Chondrocyte (in vitro differentiated cells): ENCODE results near the gene ALK. TPM values are rescaled to one million over a fixed set of nuclear protein-coding genes. Genes with fewer than 3 reads are reported as not detected.

Experiments used
- DNase-seq: peaks from one replicate; pipeline ENCODE4 v3.0.0; 2021; ENCODE audit warnings: mixed read lengths, low spot score
- H3K27ac Mint-ChIP-seq: one replicate; pipeline ENCODE4 v1.8.0; 2021; ENCODE audit warnings: mild to moderate bottlenecking, moderate library complexity, mixed read lengths; ENCODE audit not compliant: unreplicated experiment
- H3K27me3 Mint-ChIP-seq: 2 replicates; pipeline ENCODE4 v1.8.0; 2021; ENCODE audit warnings: low read depth, mixed read lengths
- H3K36me3 Mint-ChIP-seq: 2 replicates; pipeline ENCODE4 v1.8.0; 2021; ENCODE audit warnings: low read depth, mixed read lengths
- H3K4me1 Mint-ChIP-seq: 2 replicates; pipeline ENCODE4 v1.8.0; 2021; ENCODE audit warnings: low read depth, mild to moderate bottlenecking, mixed read lengths
- H3K4me3 Mint-ChIP-seq: one replicate; pipeline ENCODE4 v1.8.0; 2021; ENCODE audit warnings: mild to moderate bottlenecking, moderate library complexity, mixed read lengths; ENCODE audit not compliant: unreplicated experiment
- H3K9me3 Mint-ChIP-seq: 2 replicates; pipeline ENCODE4 v1.8.0; 2021; ENCODE audit warnings: low read depth, mixed read lengths
- total RNA-seq: library from RNA; stranded (reverse); gene quantifications from 3 replicates; pipeline ENCODE4 v1.2.1, GENCODE V29; 2021
- TF ChIP-seq, protein P1 (sequence below): fragments of 200-600 bp; sonication (generic); IDR thresholded peaks from 2 replicates; pipeline ENCODE4 v1.5.0; 2021; ENCODE audit warnings: antibody characterized with exemption, mild to moderate bottlenecking, moderate library complexity

ALK gene
- total RNA-seq, 1 donor from 2014 or later = 0.07 TPM

DNA sequence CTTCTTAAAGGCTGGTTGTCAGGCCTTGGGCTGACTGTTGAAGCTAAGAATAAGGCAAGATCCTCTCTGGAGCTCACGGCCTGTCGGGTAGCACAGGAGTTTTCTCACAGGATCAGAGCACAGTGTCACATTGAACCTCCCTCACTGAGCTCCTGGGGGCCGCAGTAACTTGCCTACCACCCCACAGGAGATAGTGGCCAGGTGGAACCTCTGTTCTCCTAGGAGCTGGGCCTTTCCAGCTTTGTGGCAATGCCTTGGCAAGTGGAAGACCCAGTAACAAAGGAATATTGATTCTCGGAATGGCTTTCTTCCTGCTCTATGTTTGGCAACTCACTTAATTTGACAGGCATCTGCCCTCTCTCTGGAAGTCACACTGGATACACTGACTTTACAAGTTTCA, 1.2 kb upstream of the ALK start:
- Mint-ChIP-seq H3K27ac (no peak overlapping the region), H3K4me1 (peaks cover 13% of the 10 kb centered on the region), H3K9me3 (no peaks in the 10 kb centered on the region), H3K4me3 (no peak overlapping the region), H3K36me3 (no peaks in the 10 kb centered on the region), H3K27me3 (peaks cover 54% of the 10 kb centered on the region)
- TF ChIP-seq, protein P1, sequence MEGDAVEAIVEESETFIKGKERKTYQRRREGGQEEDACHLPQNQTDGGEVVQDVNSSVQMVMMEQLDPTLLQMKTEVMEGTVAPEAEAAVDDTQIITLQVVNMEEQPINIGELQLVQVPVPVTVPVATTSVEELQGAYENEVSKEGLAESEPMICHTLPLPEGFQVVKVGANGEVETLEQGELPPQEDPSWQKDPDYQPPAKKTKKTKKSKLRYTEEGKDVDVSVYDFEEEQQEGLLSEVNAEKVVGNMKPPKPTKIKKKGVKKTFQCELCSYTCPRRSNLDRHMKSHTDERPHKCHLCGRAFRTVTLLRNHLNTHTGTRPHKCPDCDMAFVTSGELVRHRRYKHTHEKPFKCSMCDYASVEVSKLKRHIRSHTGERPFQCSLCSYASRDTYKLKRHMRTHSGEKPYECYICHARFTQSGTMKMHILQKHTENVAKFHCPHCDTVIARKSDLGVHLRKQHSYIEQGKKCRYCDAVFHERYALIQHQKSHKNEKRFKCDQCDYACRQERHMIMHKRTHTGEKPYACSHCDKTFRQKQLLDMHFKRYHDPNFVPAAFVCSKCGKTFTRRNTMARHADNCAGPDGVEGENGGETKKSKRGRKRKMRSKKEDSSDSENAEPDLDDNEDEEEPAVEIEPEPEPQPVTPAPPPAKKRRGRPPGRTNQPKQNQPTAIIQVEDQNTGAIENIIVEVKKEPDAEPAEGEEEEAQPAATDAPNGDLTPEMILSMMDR = no peak
- no peak for DNase-seq

DNA sequence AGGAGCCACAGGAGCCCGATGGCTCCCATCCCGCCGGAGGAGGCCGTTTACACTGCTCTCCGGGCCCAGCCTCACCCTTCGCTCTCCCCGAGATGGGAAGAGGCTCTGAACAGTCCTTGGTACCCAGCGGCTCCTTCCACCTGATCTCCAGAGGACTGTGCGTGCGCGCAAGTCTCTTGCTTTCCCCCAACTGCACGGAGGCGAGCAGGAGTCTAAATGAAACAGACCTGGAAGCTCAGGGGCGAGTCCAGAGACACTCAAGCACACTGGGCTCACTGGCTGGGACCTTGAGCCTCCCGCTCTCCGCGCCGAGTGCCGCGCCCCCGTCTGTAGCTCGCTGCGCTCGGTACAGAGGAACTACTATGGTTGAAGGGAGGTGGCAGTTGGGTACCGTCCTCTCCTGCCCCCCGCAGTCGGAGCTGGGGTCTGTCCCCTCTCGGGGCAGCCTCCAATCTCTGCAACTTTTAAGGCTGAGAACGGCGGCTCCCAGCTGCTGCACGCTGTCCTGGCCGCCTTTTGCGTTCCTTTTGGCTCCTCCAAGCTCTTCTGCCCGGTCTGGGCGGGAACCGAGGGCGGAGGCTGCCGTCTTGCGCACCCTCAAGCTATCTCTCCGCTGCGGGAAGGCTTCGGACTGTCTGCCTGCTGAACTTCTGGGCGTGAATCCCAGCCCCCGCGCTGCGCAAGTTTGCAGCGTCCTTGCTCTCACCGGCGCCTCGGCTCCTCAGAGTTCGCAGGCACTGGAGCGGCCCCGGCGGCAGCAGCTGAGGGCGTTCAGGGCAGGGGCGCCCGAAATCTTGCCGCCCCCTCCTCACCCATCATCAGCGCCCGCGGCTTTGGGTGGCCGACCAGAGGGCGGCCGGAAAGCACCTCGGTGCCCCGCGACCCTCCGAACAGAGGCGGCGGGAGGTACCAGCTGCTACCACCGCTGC, 491 bp downstream of the ALK start:
- TF ChIP-seq, protein P1 = no peak
- Mint-ChIP-seq H3K27ac (no peak overlapping the region), H3K27me3 (peaks cover 62% of the 10 kb centered on the region), H3K9me3 (no peaks in the 10 kb centered on the region), H3K36me3 (no peaks in the 10 kb centered on the region), H3K4me1 (peaks cover 13% of the 10 kb centered on the region), H3K4me3 (peak overlapping the region; percentile 64)
- no peak for DNase-seq

DNA sequence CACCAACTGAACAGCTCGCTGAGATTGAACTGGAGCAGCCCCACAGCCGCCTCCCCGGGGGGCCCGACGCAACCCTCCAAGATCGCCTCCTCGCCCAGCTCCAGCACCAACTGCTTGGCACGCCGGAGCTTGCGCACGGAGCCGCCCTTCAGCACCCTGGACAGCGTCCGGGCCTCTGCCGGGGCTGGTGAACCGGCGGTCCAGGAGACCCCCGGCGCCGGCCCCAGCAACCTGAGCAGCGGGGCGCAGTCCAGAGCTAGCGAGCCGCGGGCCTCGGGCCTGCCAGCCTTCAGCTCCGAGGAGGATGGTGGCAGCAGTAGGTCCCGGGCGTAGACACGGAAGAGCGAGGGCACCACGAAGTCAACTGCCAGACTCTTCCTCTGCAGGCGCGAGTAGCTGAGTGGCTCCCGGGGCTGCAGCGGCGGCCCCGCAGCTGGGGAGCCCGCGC, 1.2 kb downstream of the ALK start:
- TF ChIP-seq, protein P1 = no peak
- no peaks in the 10 kb centered on the region for H3K36me3 Mint-ChIP-seq
- peaks cover 13% of the 10 kb centered on the region for H3K4me1 Mint-ChIP-seq
- peak; percentile 91 for DNase-seq
- no peak overlapping the region for H3K27ac Mint-ChIP-seq
- H3K27me3 Mint-ChIP-seq = peaks cover 64% of the 10 kb centered on the region
- no peak overlapping the region for H3K4me3 Mint-ChIP-seq
- no peaks in the 10 kb centered on the region for H3K9me3 Mint-ChIP-seq

DNA sequence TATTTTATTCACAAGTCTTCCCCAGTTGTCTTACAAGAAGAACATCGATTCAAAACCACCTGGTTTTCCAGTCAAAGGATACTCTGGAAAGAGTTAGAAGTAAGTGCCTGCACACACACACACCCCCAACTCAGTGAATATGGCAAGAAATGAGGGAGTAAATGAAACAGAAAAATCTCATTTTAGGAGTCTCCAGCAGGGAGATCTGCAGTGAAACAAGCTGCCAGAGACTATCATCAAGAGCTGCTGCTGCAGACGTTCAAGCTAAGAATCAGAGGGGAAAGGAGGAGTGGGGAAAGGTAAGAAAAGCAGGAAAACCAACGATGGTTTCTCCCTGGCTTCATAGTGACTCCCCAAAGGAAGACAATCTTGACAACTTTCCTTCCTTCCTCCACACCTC, 2.4 kb downstream of the ALK start:
- Mint-ChIP-seq H3K4me3 (no peak overlapping the region), H3K4me1 (peaks cover 13% of the 10 kb centered on the region), H3K9me3 (no peaks in the 10 kb centered on the region), H3K27ac (no peak overlapping the region), H3K27me3 (peaks cover 59% of the 10 kb centered on the region), H3K36me3 (no peaks in the 10 kb centered on the region)
- DNase-seq = no peak
- TF ChIP-seq, protein P1 = no peak

DNA sequence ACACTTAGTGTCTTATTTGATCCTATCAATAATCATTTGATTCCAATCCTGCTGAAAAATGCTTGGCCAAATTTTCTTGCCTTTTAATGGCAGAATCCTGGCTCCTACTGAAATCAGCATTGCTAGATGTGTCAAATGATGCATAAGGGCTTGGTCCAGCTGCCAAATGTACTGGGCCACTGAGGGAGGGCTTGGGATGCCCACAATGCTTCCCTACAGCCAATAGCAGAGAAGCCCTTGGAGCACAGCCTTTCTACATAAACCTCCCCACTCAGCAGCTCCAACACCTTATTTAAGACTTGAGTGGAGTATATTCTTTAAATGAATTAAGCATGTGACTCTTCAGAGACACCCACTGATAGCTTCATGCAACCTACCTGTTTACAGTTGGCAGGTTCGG, 3.6 kb downstream of the ALK start:
- H3K27me3 Mint-ChIP-seq = peaks cover 65% of the 10 kb centered on the region
- TF ChIP-seq, protein P1 = no peak
- no peak overlapping the region for H3K27ac Mint-ChIP-seq
- H3K9me3 Mint-ChIP-seq = no peaks in the 10 kb centered on the region
- H3K4me1 Mint-ChIP-seq = peaks cover 11% of the 10 kb centered on the region
- no peaks in the 10 kb centered on the region for H3K36me3 Mint-ChIP-seq
- DNase-seq = no peak
- no peak overlapping the region for H3K4me3 Mint-ChIP-seq
